Cardiac muscle cell (in vitro differentiated cells and primary cell): ENCODE data around the gene NRP2. TPM values are rescaled to one million over a fixed set of nuclear protein-coding genes. Genes with fewer than 3 reads are reported as not detected.

Experiments
- DNase-seq, 2 donors: peaks; one replicate each; pipeline versions ENCODE4 v3.0.0 to v3.0.0-alpha.2; 2010 to 2017; ENCODE audit warnings: low read depth in 1 of 2, low spot score in 1 of 2
- H3K27ac ChIP-seq: fragments of 200-600 bp; sonication (generic); 2 replicates; pipeline ENCODE4 v1.5.1; 2016
- H3K27me3 ChIP-seq: fragments of 200-600 bp; sonication (generic); 2 replicates; pipeline ENCODE4 v1.6.0; 2016; ENCODE audit warnings: control low read depth
- H3K36me3 ChIP-seq: fragments of 200-600 bp; sonication (generic); 2 replicates; pipeline ENCODE4 v1.5.1; 2016; ENCODE audit warnings: control low read depth
- H3K4me1 ChIP-seq: fragments of 200-600 bp; sonication (generic); 2 replicates; pipeline ENCODE4 v1.8.1; 2017; ENCODE audit warnings: low read depth, mild to moderate bottlenecking, mixed run types
- H3K4me3 ChIP-seq: fragments of 200-600 bp; sonication (generic); 2 replicates; pipeline ENCODE4 v1.5.1; 2016; ENCODE audit warnings: mild to moderate bottlenecking
- H3K9me3 ChIP-seq: fragments of 200-600 bp; sonication (generic); 2 replicates; pipeline ENCODE4 v1.5.1; 2017; ENCODE audit warnings: low read depth, mild to moderate bottlenecking, control low read depth
- polyA plus RNA-seq: library from polyadenylated mRNA; unstranded; fragments of >200 nt; fragmentation: Nextera tagmentation; extraction: Ambion mirVana; gene quantifications from 2 replicates; pipeline ENCODE4 v1.2.1, GENCODE V29; 2016
- total RNA-seq: library from RNA; depleted of rRNA; stranded (reverse); fragments of >200 nt; gene quantifications from 2 replicates; pipeline ENCODE4 v1.2.3, GENCODE V29; 2016
- TF ChIP-seq, protein P1 (sequence below): IDR thresholded peaks from 2 replicates; pipeline ENCODE4 v1.5.1; 2012; ENCODE audit warnings: low read depth, mild to moderate bottlenecking, low read length

Gene NRP2
- 41.6 and 166 TPM in 2 replicates for total RNA-seq
- 35.2 and 118 TPM in 2 replicates for polyA plus RNA-seq

GRCh38 chr2:205682239-205682970 lies at the start of gene NRP2:
Gene NRP2 (plus strand): TSS chr2:205682501. CDS start chr2:205683291, 790 bp downstream.
- Histone ChIP-seq H3K27me3 (no peaks in the 10 kb centered on the region), H3K4me3 (peak within 1 kb of the TSS; percentile 69), H3K36me3 (no peaks in the 10 kb centered on the region), H3K4me1 (peaks cover 15% of the 10 kb centered on the region), H3K27ac (peak within 1 kb of the TSS; percentile 58), H3K9me3 (no peaks in the 10 kb centered on the region)
- TF ChIP-seq, protein P1, sequence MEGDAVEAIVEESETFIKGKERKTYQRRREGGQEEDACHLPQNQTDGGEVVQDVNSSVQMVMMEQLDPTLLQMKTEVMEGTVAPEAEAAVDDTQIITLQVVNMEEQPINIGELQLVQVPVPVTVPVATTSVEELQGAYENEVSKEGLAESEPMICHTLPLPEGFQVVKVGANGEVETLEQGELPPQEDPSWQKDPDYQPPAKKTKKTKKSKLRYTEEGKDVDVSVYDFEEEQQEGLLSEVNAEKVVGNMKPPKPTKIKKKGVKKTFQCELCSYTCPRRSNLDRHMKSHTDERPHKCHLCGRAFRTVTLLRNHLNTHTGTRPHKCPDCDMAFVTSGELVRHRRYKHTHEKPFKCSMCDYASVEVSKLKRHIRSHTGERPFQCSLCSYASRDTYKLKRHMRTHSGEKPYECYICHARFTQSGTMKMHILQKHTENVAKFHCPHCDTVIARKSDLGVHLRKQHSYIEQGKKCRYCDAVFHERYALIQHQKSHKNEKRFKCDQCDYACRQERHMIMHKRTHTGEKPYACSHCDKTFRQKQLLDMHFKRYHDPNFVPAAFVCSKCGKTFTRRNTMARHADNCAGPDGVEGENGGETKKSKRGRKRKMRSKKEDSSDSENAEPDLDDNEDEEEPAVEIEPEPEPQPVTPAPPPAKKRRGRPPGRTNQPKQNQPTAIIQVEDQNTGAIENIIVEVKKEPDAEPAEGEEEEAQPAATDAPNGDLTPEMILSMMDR: no peak
- DNase-seq: peak; percentile 91 to 93

GRCh38 chr2:205633994-205634393 lies 48.3 kb upstream of the NRP2 start:
- Histone ChIP-seq H3K4me1 (peaks cover 26% of the 10 kb centered on the region), H3K4me3 (no peak overlapping the region), H3K9me3 (no peaks in the 10 kb centered on the region), H3K27me3 (no peaks in the 10 kb centered on the region), H3K36me3 (no peaks in the 10 kb centered on the region), H3K27ac (no peak overlapping the region)
- peak in 1 of 2 donors; percentile 17 for DNase-seq
- TF ChIP-seq, protein P1: no peak

- TF ChIP-seq, protein P1: no peak
- H3K4me1 ChIP-seq: peaks cover 12% of the 10 kb centered on the region
- no peak overlapping the region for H3K27ac ChIP-seq
- H3K36me3 ChIP-seq: no peaks in the 10 kb centered on the region
- no peaks in the 10 kb centered on the region for H3K9me3 ChIP-seq
- H3K4me3 ChIP-seq: no peak overlapping the region
- DNase-seq: no peak
- H3K27me3 ChIP-seq: no peaks in the 10 kb centered on the region
These were observed 45.6 kb upstream of the NRP2 start for GRCh38 chr2:205636549-205637319.

DNA sequence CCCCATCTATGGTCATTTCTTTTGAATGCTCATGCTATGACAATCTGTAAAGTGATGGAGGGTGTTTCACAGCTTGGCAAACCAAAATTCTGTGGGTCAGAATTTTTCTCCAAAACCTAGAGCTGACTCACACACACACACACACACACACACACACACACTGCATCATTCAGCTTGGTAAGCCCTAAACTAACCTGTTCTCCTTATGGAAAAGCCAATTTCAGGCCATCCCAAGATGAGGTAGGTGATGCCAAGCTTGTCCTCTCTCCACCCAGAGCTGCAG lies 45.0 kb upstream of the NRP2 start:
- no peaks in the 10 kb centered on the region for H3K36me3 ChIP-seq
- H3K27ac ChIP-seq: no peak overlapping the region
- no peaks in the 10 kb centered on the region for H3K9me3 ChIP-seq
- peaks cover 12% of the 10 kb centered on the region for H3K4me1 ChIP-seq
- no peaks in the 10 kb centered on the region for H3K27me3 ChIP-seq
- no peak for DNase-seq
- H3K4me3 ChIP-seq: no peak overlapping the region
- TF ChIP-seq, protein P1: no peak

DNA sequence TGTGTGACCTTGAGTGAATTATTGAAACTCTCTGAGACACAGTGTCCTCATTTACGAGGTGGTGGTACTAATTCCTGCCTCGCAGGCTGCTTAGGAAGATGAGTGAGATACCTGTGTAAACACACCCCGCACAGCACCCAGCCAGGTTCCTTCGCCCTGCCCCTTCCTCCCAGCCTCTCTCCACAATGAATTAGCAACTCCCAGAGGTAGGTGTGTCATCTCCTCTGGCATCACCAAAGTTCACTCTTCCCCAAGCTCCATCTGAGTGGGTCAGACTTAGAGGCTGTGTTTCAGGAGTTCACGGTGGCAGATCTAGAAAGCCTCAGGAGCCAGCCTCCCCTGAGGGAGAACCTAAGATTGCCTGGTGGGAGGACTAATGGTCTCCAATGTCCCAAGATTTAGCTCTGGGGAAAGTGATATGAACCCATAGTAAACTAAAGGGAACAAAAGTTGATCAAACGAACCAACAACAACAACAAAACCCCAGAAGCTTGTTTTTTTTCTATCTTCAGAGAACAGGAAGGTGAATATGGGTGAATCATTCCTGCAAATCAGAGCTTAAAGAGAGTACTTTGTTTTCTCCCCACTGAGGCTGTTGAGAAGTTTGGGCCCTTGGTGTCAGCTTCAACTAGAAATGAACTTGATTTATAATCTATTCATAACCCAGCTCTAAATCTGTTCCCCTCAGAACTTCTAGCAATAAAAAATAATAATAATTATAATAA lies 44.4 kb upstream of the NRP2 start:
- H3K27me3 ChIP-seq: no peaks in the 10 kb centered on the region
- H3K27ac ChIP-seq: no peak overlapping the region
- DNase-seq: no peak
- TF ChIP-seq, protein P1: no peak
- H3K36me3 ChIP-seq: no peaks in the 10 kb centered on the region
- H3K4me1 ChIP-seq: peaks cover 17% of the 10 kb centered on the region
- no peak overlapping the region for H3K4me3 ChIP-seq
- H3K9me3 ChIP-seq: no peaks in the 10 kb centered on the region
